Breast epithelium (tissue), 4 donors: ENCODE measurements around the gene TMPRSS13. TPM values are rescaled to one million over a fixed set of nuclear protein-coding genes. Genes with fewer than 3 reads are reported as not detected.

Experiments used
- DNase-seq, 2 donors: peaks; one replicate each; pipeline ENCODE4 v3.0.0-alpha.2; 2019; ENCODE audit warnings: low spot score in 2 of 2
- H3K27ac ChIP-seq, 2 donors: fragments of 200-600 bp; sonication (generic) in 1 of 2; one replicate each; pipeline ENCODE4 v1.5.1; 2016 to 2019; ENCODE audit warnings: mild to moderate bottlenecking in 1 of 2
- H3K27me3 ChIP-seq, 2 donors: fragments of 200-600 bp; sonication (generic) in 1 of 2; one replicate each; pipeline versions ENCODE4 v1.5.1 to v1.6.0; 2017 to 2019; ENCODE audit warnings: control low read depth in 1 of 2, mild to moderate bottlenecking in 1 of 2
- H3K36me3 ChIP-seq: fragments of 200-600 bp; one replicate; pipeline ENCODE4 v1.5.1; 2019
- H3K4me1 ChIP-seq, 2 donors: fragments of 200-600 bp; sonication (generic); one replicate each; pipeline ENCODE4 v1.5.1; 2016 to 2019; ENCODE audit warnings: control low read depth in 1 of 2
- H3K4me3 ChIP-seq, 3 donors: fragments of 200-600 bp; sonication (generic); 1 replicate in 2 of 3; 2 replicates in 1 of 3; pipeline ENCODE4 v1.5.1; 2016 to 2019; ENCODE audit warnings: mild to moderate bottlenecking in 3 of 3, moderate library complexity in 2 of 3
- H3K9me3 ChIP-seq, 2 donors: fragments of 200-600 bp; sonication (generic) in 1 of 2; one replicate each; pipeline ENCODE4 v1.5.1; 2016 to 2019; ENCODE audit warnings: control low read depth in 1 of 2
- CTCF ChIP-seq, 3 donors: fragments of 450-650 bp; IDR thresholded peaks; one replicate each; pipeline ENCODE4 v1.5.1; 2016 to 2017; ENCODE audit warnings: antibody characterized with exemption in 3 of 3, mild to moderate bottlenecking in 3 of 3, moderate library complexity in 3 of 3
- POLR2A ChIP-seq: fragments of 450-650 bp; IDR thresholded peaks from one replicate; pipeline ENCODE4 v1.6.1; 2016; ENCODE audit warnings: antibody characterized with exemption, mild to moderate bottlenecking, moderate library complexity
- POLR2AphosphoS5 ChIP-seq, 3 donors: sonication (generic); formaldehyde crosslinking; IDR thresholded peaks; one replicate each; pipeline ENCODE4 v1.6.1; 2017; ENCODE audit warnings: antibody characterized with exemption in 3 of 3
- intact Hi-C: fragments of 100-400 bp; cut with DNase I; formaldehyde crosslinking; loops from one replicate; pipeline ENCODE4 v1.15.1; 2023; ENCODE audit warnings: low total_unique reads
- total RNA-seq, 3 donors: library from RNA; depleted of rRNA; stranded (reverse); fragments of >200 nt; gene quantifications; one replicate each; pipeline ENCODE4 v1.1.0, GENCODE V29; 2016

The TMPRSS13 gene
- total RNA-seq, 3 donors from 2014 or later = 0.32 to 34.0 (median 12.5) TPM

DNA sequence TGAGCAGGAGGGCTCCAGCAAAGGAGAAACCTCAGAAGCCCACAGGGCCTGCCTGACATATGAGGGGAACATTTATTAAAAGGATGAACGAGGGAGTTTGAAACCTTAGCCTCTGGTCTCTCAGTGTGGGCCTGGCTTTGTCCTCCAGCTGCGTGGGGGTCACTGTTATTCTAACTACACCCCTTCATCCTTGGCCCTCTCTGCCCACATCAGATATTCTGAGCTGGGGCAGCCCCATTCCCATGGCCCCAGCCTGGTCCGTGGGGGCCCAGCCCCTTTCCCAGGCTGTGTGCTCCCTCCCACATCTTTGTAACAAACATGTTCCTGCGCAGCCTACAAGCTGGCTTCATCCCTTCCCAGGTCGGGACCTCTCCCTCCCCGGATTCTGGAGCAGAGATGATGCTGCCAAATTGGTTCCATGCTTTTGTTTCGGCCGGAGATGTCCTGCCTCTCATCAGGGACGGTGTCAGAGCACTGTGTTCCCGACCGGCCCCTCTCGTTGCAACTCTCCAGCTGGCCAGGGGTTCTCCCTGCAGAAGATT, 56.7 kb downstream of the TMPRSS13 start:
- no peak for DNase-seq
- no peaks in the 10 kb centered on the region for H3K9me3 ChIP-seq
- TF ChIP-seq POLR2AphosphoS5 (IDR thresholded peaks at IDR 0.05) (no peak), POLR2A (no peak), CTCF (IDR thresholded peaks at IDR 0.05) (no peak)
- peak overlapping the region; percentile 14 to 65 for H3K27ac ChIP-seq
- H3K36me3 ChIP-seq = no peaks in the 10 kb centered on the region
- H3K4me3 ChIP-seq = no peak overlapping the region
- peaks cover 0 to 10% of the 10 kb centered on the region in 2 donors for H3K27me3 ChIP-seq
- peaks cover 0 to 4% of the 10 kb centered on the region in 2 donors for H3K4me1 ChIP-seq
- intact Hi-C loops = no loop called here

DNA sequence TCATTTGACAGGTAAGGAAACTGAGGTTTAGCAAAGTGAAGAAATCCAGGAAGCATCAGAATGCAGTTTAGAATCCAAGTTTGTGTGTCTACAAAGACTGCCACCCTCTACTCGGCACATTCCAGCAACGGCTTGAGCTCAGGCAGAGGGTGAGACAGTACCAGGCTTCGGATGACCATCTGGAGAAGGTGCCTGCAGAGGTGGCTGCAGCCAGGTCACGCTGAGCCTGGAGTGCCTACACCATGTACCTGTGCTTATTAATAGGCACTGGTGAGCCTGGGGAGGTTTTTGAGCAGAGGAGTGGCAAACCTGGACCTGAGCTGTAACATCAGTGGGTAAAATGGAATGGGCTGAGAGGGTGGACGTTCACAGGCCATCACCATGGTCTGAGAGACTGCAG, 57.4 kb downstream of the TMPRSS13 start:
- no peak for DNase-seq
- Histone ChIP-seq H3K4me1 (peaks cover 0 to 4% of the 10 kb centered on the region in 2 donors), H3K4me3 (no peak overlapping the region), H3K27me3 (peaks cover 0 to 10% of the 10 kb centered on the region in 2 donors), H3K36me3 (no peaks in the 10 kb centered on the region), H3K9me3 (no peaks in the 10 kb centered on the region), H3K27ac (peak overlapping the region in 1 of 2 donors; percentile 65)
- intact Hi-C loops = no loop called here
- TF ChIP-seq CTCF (IDR thresholded peaks at IDR 0.05) (no peak), POLR2AphosphoS5 (IDR thresholded peaks at IDR 0.05) (no peak), POLR2A (no peak)

GRCh38 chr11:117871160-117871559, 58.0 kb downstream of the TMPRSS13 start:
- H3K9me3 ChIP-seq = no peaks in the 10 kb centered on the region
- DNase-seq = no peak
- no peak overlapping the region for H3K27ac ChIP-seq
- H3K27me3 ChIP-seq = peaks cover 0 to 6% of the 10 kb centered on the region in 2 donors
- intact Hi-C loops = no loop called here
- no peaks in the 10 kb centered on the region for H3K36me3 ChIP-seq
- H3K4me3 ChIP-seq = no peak overlapping the region
- peaks cover 0 to 4% of the 10 kb centered on the region in 2 donors for H3K4me1 ChIP-seq
- TF ChIP-seq CTCF (IDR thresholded peaks at IDR 0.05) = no peak
- no peak for TF ChIP-seq POLR2AphosphoS5 (IDR thresholded peaks at IDR 0.05)
- TF ChIP-seq POLR2A = no peak

- Histone ChIP-seq H3K27me3 (peaks cover 0 to 5% of the 10 kb centered on the region in 2 donors), H3K27ac (peak overlapping the region; percentile 76 to 78)
- intact Hi-C loops = no loop called here
These were observed 58.9 kb downstream of the TMPRSS13 start for GRCh38 chr11:117870103-117870952.

More at GRCh38 chr11:117870103-117870952, 58.9 kb downstream of the TMPRSS13 start:
- no peaks in the 10 kb centered on the region for H3K9me3 ChIP-seq
- H3K4me1 ChIP-seq = peaks cover 0 to 4% of the 10 kb centered on the region in 2 donors
- no peaks in the 10 kb centered on the region for H3K36me3 ChIP-seq
- peak in 1 of 2 donors; percentile 58 for DNase-seq
- no peak overlapping the region for H3K4me3 ChIP-seq
- no peak for TF ChIP-seq POLR2AphosphoS5 (IDR thresholded peaks at IDR 0.05)
- TF ChIP-seq POLR2A = no peak
- no peak for TF ChIP-seq CTCF (IDR thresholded peaks at IDR 0.05)
